ENCODE results near the gene EPHB2. TPM values are rescaled to one million over a fixed set of nuclear protein-coding genes. Genes with fewer than 3 reads are reported as not detected.

EPHB2 gene
- total and polyA plus RNA-seq, 2 of the 4 experiments (the other 2 are of a cell fraction) = 52.3 to 58.8 TPM

DNA sequence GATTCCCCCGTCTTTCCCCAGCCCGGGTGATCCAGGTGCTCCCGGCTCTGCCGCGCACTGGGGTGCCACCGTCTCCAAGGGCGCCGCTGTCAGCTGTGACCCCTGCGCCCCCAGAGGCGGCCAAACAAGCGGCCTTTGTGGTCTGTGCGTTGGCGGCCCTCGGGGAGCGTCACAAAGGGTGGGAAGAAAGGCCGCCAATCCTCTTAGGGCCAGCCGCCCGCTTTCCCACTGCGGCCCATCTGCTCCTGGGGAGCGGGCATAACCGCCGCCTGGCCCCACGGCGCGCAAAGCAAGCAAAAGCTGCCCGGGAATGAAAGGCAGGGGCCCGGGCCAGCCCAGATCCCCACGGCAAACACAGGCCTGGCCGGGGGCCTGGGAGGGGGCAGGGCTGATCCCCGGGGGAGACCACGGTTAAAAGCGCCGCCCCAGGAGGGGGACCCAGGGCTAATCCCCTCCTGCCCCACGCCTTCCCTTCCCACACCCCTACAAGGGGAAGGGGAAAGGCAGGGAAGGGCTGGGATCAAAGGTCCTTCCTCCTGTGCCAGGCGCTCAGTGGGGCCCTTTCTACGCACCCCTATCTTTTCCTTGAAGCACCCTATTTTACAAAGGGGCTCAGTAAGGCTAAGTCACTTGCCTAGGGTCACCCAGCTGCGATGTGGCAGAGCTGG, 33.6 kb upstream of the EPHB2 start:
- Histone ChIP-seq H2AFZ (replicated peaks; ENCODE audit: low read length, poor library complexity) (no peak overlapping the region), H4K5ac (ENCODE audit: low read depth, low read length) (no peak overlapping the region), H3K36me3 (ENCODE audit: control insufficient read depth, insufficient read depth, low read length) (no peaks in the 10 kb centered on the region), H3K18ac (ENCODE audit: low read depth, low read length) (no peak overlapping the region), H3K9me3 (ENCODE audit: control insufficient read depth, insufficient read depth, low read length) (no peaks in the 10 kb centered on the region), H2BK20ac (ENCODE audit: low read depth, low read length) (no peak overlapping the region), H3K9me1 (ENCODE audit: insufficient read depth, low read length) (no peaks in the 10 kb centered on the region; the same call in 1 of the 2 replicates), H3K4me2 (ENCODE audit: low read depth, low read length) (no peak overlapping the region), H3K27ac (ENCODE audit: insufficient read depth, low read length) (no peak overlapping the region), H3K9ac (ENCODE audit: low read depth, low read length) (no peak overlapping the region), H2AK5ac (ENCODE audit: low read depth, low read length) (no peak overlapping the region), H4K8ac (ENCODE audit: low read depth in 2 of 2, low read length in 2 of 2) (no peak overlapping the region), H2BK15ac (ENCODE audit: low read depth, low read length) (no peak overlapping the region), H2BK5ac (ENCODE audit: low read depth, low read length, poor library complexity, severe bottlenecking) (no peak overlapping the region), H2AK9ac (replicated peaks; ENCODE audit: low read depth, low read length, poor library complexity) (no peak overlapping the region), H3K4ac (ENCODE audit: low read depth, low read length) (no peak overlapping the region), H3K4me1 (ENCODE audit: control insufficient read depth, insufficient read depth, low read length) (no peaks in the 10 kb centered on the region), H3K79me1 (ENCODE audit: low read depth in 1 of 2, low read length in 2 of 2) (no peaks in the 10 kb centered on the region), H4K91ac (ENCODE audit: insufficient read depth, low read depth, low read length) (no peak overlapping the region), H3K56ac (ENCODE audit: extremely low read depth, insufficient read depth, low read length) (no peak overlapping the region), H3K23ac (ENCODE audit: low read depth, low read length) (no peak overlapping the region), H3K14ac (replicated peaks; ENCODE audit: low read depth, low read length) (no peak overlapping the region), H4K20me1 (ENCODE audit: insufficient read depth, low read length) (no peaks in the 10 kb centered on the region), H3K27me3 (ENCODE audit: control insufficient read depth, insufficient read depth, low read length) (peaks cover 25% of the 10 kb centered on the region), H3K4me3 (ENCODE audit: insufficient read depth, low read depth, low read length) (no peak overlapping the region), H2BK120ac (ENCODE audit: low read depth, low read length) (no peak overlapping the region)
- DNase-seq = no peak
- ChIA-PET CTCF (no interaction called here), POLR2A (ENCODE audit: unreplicated experiment) (no interaction called here)
- dilution Hi-C loops (cut with HindIII; ENCODE audit: low sequenced_read_pairs, unreplicated experiment) (no loop called here), intact Hi-C loops (cut with micrococcal nuclease) (no loop called here), in situ Hi-C loops (cut with MboI; ENCODE audit: low sequenced_read_pairs) (no loop called here)
- ATAC-seq (ENCODE audit: low read depth) = no peak
- 73% methylated on average over 3 of the region's 37 CpGs; no CpG with 5 or more reads in 1 of the 2 experiments for WGBS, 2 experiments (ENCODE audit: extremely low coverage in 2 of 2, insufficient read length in 1 of 2)
- no TSS peak for BruUV-seq (replicated peaks)
- TF ChIP-seq RAD21 (IDR thresholded peaks at IDR 0.05; ENCODE audit: low read length) (no peak), CEBPB (IDR thresholded peaks at IDR 0.05; ENCODE audit: low read depth, low read length) (no peak)

Data from IMR-90 (cell line).